HepG2 (cell line): ENCODE data around the gene TUBA4B. TPM values are rescaled to one million over a fixed set of nuclear protein-coding genes. Genes with fewer than 3 reads are reported as not detected.

ENCODE experiments used
- ARHGAP35 ChIP-seq: sonication (generic); formaldehyde crosslinking; IDR thresholded peaks from 2 replicates; pipeline ENCODE4 v1.9.0; 2022; ENCODE audit warnings: mild to moderate bottlenecking, inconsistent platforms, moderate library complexity, missing genetic modification reagents, borderline replicate concordance
- ATF2 ChIP-seq: sonication (generic); formaldehyde crosslinking; IDR thresholded peaks from 2 replicates; pipeline ENCODE4 v1.4.0; 2020; ENCODE audit warnings: missing genetic modification reagents
- HNF4G ChIP-seq, 2 experiments: sonication (generic) in 1 of 2; formaldehyde crosslinking in 1 of 2; IDR thresholded peaks; 2 replicates each; pipeline versions ENCODE4 v1.4.0 to v1.6.1; 2011 to 2020; ENCODE audit warnings: borderline replicate concordance in 2 of 2, low read depth in 2 of 2, mild to moderate bottlenecking in 2 of 2, low read length in 1 of 2, missing genetic modification reagents in 1 of 2, moderate library complexity in 1 of 2
- HOXA3 ChIP-seq: sonication (generic); formaldehyde crosslinking; IDR thresholded peaks from 2 replicates; pipeline ENCODE4 v1.5.0; 2020; ENCODE audit warnings: missing genetic modification reagents
- KAT8 ChIP-seq: IDR thresholded peaks from 2 replicates; pipeline ENCODE4 v1.6.1; 2016; ENCODE audit warnings: missing genetic modification reagents, missing compliant biosample characterization
- MEF2D ChIP-seq: sonication (generic); formaldehyde crosslinking; IDR thresholded peaks from 2 replicates; pipeline ENCODE4 v1.5.1; 2020; ENCODE audit warnings: mild to moderate bottlenecking, missing genetic modification reagents
- PHF8 ChIP-seq: sonication (generic); formaldehyde crosslinking; IDR thresholded peaks from 2 replicates; pipeline ENCODE4 v1.5.0; 2020; ENCODE audit warnings: missing genetic modification reagents
- SP4 ChIP-seq: sonication (generic); formaldehyde crosslinking; IDR thresholded peaks from 2 replicates; pipeline ENCODE4 v1.8.1; 2023; ENCODE audit warnings: mild to moderate bottlenecking, missing genetic modification reagents
- ZBTB44 ChIP-seq: sonication (generic); formaldehyde crosslinking; IDR thresholded peaks from 2 replicates; pipeline ENCODE4 v1.4.0; 2020; ENCODE audit warnings: missing genetic modification reagents
- ZFP41 ChIP-seq: sonication (generic); formaldehyde crosslinking; IDR thresholded peaks from 2 replicates; pipeline ENCODE4 v1.4.0; 2020; ENCODE audit warnings: mild to moderate bottlenecking, missing genetic modification reagents, borderline replicate concordance
- ZNF451 ChIP-seq: sonication (generic); formaldehyde crosslinking; IDR thresholded peaks from 2 replicates; pipeline ENCODE4 v1.5.0; 2020; ENCODE audit warnings: mild to moderate bottlenecking, missing genetic modification reagents
- ZNF558 ChIP-seq: sonication (generic); formaldehyde crosslinking; IDR thresholded peaks from 2 replicates; pipeline ENCODE4 v1.9.0; 2022; ENCODE audit warnings: mild to moderate bottlenecking, missing genetic modification reagents, borderline replicate concordance
- ZNF710 ChIP-seq: sonication (generic); formaldehyde crosslinking; IDR thresholded peaks from 2 replicates; pipeline ENCODE4 v1.5.0; 2020; ENCODE audit warnings: mild to moderate bottlenecking, missing genetic modification reagents, borderline replicate concordance
- polyA plus RNA-seq, 8 experiments: library from polyadenylated mRNA; depleted of rRNA in 3 of 8; stranded (reverse) in 7 of 8; unstranded in 1 of 8; fragments of >200 nt; fragmentation: Illumina TruSeq in 4 of 8; extraction: Trizol in 4 of 8; gene quantifications; 2 replicates each; pipeline versions ENCODE4 v1.2.1 to v1.2.3, GENCODE V29; 2011 to 2016; ENCODE audit warnings: low read depth in 4 of 8, missing spikeins in 1 of 8, mixed read lengths in 1 of 8; ENCODE audit not compliant: insufficient read depth in 1 of 8
- total RNA-seq, 5 experiments: library from RNA; depleted of rRNA; stranded (reverse); fragments of >200 nt; fragmentation: Illumina TruSeq; extraction: Trizol; gene quantifications; 2 replicates each; pipeline ENCODE4 v1.2.3, GENCODE V29; 2016; ENCODE audit warnings: low read depth in 1 of 5
- TF ChIP-seq, protein P1 (sequence below): IDR thresholded peaks from 2 replicates; pipeline ENCODE4 v1.6.1; 2016
- TF ChIP-seq, protein P2 (sequence below): sonication (generic); formaldehyde crosslinking; IDR thresholded peaks from 2 replicates; pipeline ENCODE4 v1.5.0; 2020; ENCODE audit warnings: mild to moderate bottlenecking, missing genetic modification reagents, borderline replicate concordance

TUBA4B gene
- total and polyA plus RNA-seq, 2 of the 13 experiments (the other 11 are each of a cell fraction or from before 2014, with no cell fraction given): 0.18 to 0.22 TPM

GRCh38 chr2:219277703-219278654 lies 24.9 kb downstream of the TUBA4B start (continued):
- no peak for TF ChIP-seq HNF4G (IDR thresholded peaks at IDR 0.05; ENCODE audit: borderline replicate concordance, low read depth, low read length)
- TF ChIP-seq HNF4G (CRISPR knock-in tag; IDR thresholded peaks at IDR 0.05; ENCODE audit: borderline replicate concordance, low read depth): peak; percentile 66; the same call in 1 of the 2 replicates
- TF ChIP-seq ZFP41: no peak
- TF ChIP-seq ARHGAP35 (CRISPR knock-in tag): peak; percentile 69; the same call in 1 of the 2 replicates
- TF ChIP-seq, protein P1, sequence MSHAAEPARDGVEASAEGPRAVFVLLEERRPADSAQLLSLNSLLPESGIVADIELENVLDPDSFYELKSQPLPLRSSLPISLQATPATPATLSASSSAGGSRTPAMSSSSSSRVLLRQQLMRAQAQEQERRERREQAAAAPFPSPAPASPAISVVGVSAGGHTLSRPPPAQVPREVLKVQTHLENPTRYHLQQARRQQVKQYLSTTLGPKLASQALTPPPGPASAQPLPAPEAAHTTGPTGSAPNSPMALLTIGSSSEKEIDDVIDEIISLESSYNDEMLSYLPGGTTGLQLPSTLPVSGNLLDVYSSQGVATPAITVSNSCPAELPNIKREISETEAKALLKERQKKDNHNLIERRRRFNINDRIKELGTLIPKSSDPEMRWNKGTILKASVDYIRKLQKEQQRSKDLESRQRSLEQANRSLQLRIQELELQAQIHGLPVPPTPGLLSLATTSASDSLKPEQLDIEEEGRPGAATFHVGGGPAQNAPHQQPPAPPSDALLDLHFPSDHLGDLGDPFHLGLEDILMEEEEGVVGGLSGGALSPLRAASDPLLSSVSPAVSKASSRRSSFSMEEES (CRISPR knock-in tag): no peak
- TF ChIP-seq SP4 (CRISPR knock-in tag): no peak; the same call in 1 of the 2 replicates
- TF ChIP-seq ATF2 (CRISPR knock-in tag): peak; percentile 47; the same call in 1 of the 2 replicates
- no peak for TF ChIP-seq ZNF558 (CRISPR knock-in tag)
- TF ChIP-seq PHF8 (CRISPR knock-in tag): peak; percentile 30; the same call in 1 of the 2 replicates
- peak; percentile 65; the same call in 1 of the 2 replicates for TF ChIP-seq HOXA3 (CRISPR knock-in tag)
- no peak for TF ChIP-seq ZNF451 (CRISPR knock-in tag)
- peak; percentile 21; the same call in 1 of the 2 replicates for TF ChIP-seq MEF2D (CRISPR knock-in tag)
- TF ChIP-seq, protein P2, sequence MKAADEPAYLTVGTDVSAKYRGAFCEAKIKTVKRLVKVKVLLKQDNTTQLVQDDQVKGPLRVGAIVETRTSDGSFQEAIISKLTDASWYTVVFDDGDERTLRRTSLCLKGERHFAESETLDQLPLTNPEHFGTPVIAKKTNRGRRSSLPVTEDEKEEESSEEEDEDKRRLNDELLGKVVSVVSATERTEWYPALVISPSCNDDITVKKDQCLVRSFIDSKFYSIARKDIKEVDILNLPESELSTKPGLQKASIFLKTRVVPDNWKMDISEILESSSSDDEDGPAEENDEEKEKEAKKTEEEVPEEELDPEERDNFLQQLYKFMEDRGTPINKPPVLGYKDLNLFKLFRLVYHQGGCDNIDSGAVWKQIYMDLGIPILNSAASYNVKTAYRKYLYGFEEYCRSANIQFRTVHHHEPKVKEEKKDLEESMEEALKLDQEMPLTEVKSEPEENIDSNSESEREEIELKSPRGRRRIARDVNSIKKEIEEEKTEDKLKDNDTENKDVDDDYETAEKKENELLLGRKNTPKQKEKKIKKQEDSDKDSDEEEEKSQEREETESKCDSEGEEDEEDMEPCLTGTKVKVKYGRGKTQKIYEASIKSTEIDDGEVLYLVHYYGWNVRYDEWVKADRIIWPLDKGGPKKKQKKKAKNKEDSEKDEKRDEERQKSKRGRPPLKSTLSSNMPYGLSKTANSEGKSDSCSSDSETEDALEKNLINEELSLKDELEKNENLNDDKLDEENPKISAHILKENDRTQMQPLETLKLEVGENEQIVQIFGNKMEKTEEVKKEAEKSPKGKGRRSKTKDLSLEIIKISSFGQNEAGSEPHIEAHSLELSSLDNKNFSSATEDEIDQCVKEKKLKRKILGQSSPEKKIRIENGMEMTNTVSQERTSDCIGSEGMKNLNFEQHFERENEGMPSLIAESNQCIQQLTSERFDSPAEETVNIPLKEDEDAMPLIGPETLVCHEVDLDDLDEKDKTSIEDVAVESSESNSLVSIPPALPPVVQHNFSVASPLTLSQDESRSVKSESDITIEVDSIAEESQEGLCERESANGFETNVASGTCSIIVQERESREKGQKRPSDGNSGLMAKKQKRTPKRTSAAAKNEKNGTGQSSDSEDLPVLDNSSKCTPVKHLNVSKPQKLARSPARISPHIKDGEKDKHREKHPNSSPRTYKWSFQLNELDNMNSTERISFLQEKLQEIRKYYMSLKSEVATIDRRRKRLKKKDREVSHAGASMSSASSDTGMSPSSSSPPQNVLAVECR: peak; percentile 56; the same call in 1 of the 2 replicates
- TF ChIP-seq KAT8 (CRISPR knock-in tag): peak; percentile 80; the same call in 1 of the 2 replicates
- TF ChIP-seq ZNF710 (CRISPR knock-in tag): peak; percentile 38; the same call in 1 of the 2 replicates
- 0 out of 2 replicates have a peak, but pooled peaks have one; percentile 31 for TF ChIP-seq ZBTB44
